ENCODE results near the gene AIDA. TPM values are rescaled to one million over a fixed set of nuclear protein-coding genes. Genes with fewer than 3 reads are reported as not detected.

The AIDA gene
- total and polyA plus RNA-seq, 2 donors (not counting 1 experiment from before 2014, with no cell fraction given) = 41.7 to 77.7 TPM

- ATAC-seq (ENCODE audit: low read depth) (no peak), DNase-seq (no peak)
- no CpG with 5 or more reads among the region's 1 CpG for WGBS (ENCODE audit: insufficient coverage)
- intact Hi-C loops (cut with micrococcal nuclease) = no loop called here
- peaks cover 38% of the 10 kb centered on the region for H3K4me1 Mint-ChIP-seq
- no peak overlapping the region for H3K4me3 Mint-ChIP-seq
- H3K4me1 ChIP-seq (ENCODE audit: control insufficient read depth in 2 of 2, insufficient read depth in 2 of 2, low read length in 2 of 2) = peaks cover 16 to 20% of the 10 kb centered on the region in 2 donors
- no peak overlapping the region for H3K9ac ChIP-seq (ENCODE audit: low read length)
- peaks cover 15% of the 10 kb centered on the region for H3K79me2 ChIP-seq (ENCODE audit: control insufficient read depth, insufficient read depth, low read length)
- peak overlapping the region; percentile 48 for H3K27ac Mint-ChIP-seq
- no peak overlapping the region for H2AFZ ChIP-seq (ENCODE audit: insufficient read depth, low read depth, low read length, poor library complexity, severe bottlenecking)
- no peaks in the 10 kb centered on the region for H3K27me3 Mint-ChIP-seq
- no peaks in the 10 kb centered on the region for H3K9me3 Mint-ChIP-seq (ENCODE audit: insufficient read depth)
- H4K20me1 ChIP-seq (ENCODE audit: control insufficient read depth, insufficient read depth, low read length, poor library complexity, severe bottlenecking) = no peaks in the 10 kb centered on the region
- ChIA-PET CTCF (interaction anchor here (1.2 to 2.9 kb wide), 2 partner anchors 429 to 437 kb away, joined by 5 to 17 read pairs; no protein-coding TSS in a partner anchor), POLR2A (no interaction called here)
- peak overlapping the region in 1 of 2 donors; percentile 95 for H3K27ac ChIP-seq (ENCODE audit: low read length in 2 of 2)
- no peak overlapping the region for H3K4me2 ChIP-seq (replicated peaks; ENCODE audit: low read depth, low read length, poor library complexity, severe bottlenecking)
- H3K36me3 ChIP-seq (replicated peaks in 1 of 2; ENCODE audit: control extremely low read depth in 1 of 2, control insufficient read depth in 1 of 2, extremely low read depth in 1 of 2, insufficient read depth in 2 of 2, low read length in 1 of 2) = peaks cover 8 to 86% of the 10 kb centered on the region in 2 experiments
- TF ChIP-seq EZH2 (IDR thresholded peaks at IDR 0.05; ENCODE audit: borderline replicate concordance, insufficient read depth, low read depth, low read length, poor library complexity, severe bottlenecking) (no peak), CTCF (IDR thresholded peaks at IDR 0.05) (no peak)
- no peaks in the 10 kb centered on the region for H3K9me3 ChIP-seq (ENCODE audit: control extremely low read depth in 1 of 3, control insufficient read depth in 2 of 3, insufficient read depth in 1 of 3, low read length in 2 of 3)
- no peak overlapping the region for H3K4me3 ChIP-seq (ENCODE audit: control extremely low read depth in 1 of 5, extremely low read depth in 1 of 5, insufficient read depth in 1 of 5, low read depth in 2 of 5, low read length in 4 of 5)
- H3K27me3 ChIP-seq (replicated peaks in 1 of 4; ENCODE audit: control extremely low read depth in 1 of 4, control insufficient read depth in 3 of 4, insufficient read depth in 4 of 4, low read length in 3 of 4) = no peaks in the 10 kb centered on the region
Measured at GRCh38 chr1:222652676-222653075, 59.6 kb downstream of the AIDA start.

GRCh38 chr1:222644636-222644980 lies 67.7 kb downstream of the AIDA start:
- Mint-ChIP-seq H3K27me3 (no peaks in the 10 kb centered on the region), H3K27ac (peak overlapping the region; percentile 91), H3K9me3 (ENCODE audit: insufficient read depth) (no peaks in the 10 kb centered on the region), H3K4me3 (peak overlapping the region; percentile 86), H3K4me1 (peaks cover 30% of the 10 kb centered on the region)
- no peaks in the 10 kb centered on the region for H3K9me3 ChIP-seq (ENCODE audit: control extremely low read depth in 1 of 3, control insufficient read depth in 2 of 3, insufficient read depth in 1 of 3, low read length in 2 of 3)
- H3K4me2 ChIP-seq (replicated peaks; ENCODE audit: low read depth, low read length, poor library complexity, severe bottlenecking) = peak overlapping the region; percentile 70
- DNase-seq (no peak), ATAC-seq (ENCODE audit: low read depth) (no peak)
- 8% methylated on average over 4 of the region's 5 CpGs for WGBS (ENCODE audit: insufficient coverage)
- peak overlapping the region; percentile 97 for H3K27ac ChIP-seq (ENCODE audit: low read length in 2 of 2)
- ChIA-PET POLR2A (interaction anchor here (0.7 to 1.6 kb wide), 7 partner anchors 10 to 179 kb away, joined by 3 to 12 read pairs (median 5); partner anchors contain the start of genes AIDA and BROX), CTCF (interaction anchor here (0.7 to 2.7 kb wide), 7 partner anchors 10 to 180 kb away, joined by 3 to 15 read pairs (median 3); partner anchors contain the start of genes AIDA and BROX)
- no peaks in the 10 kb centered on the region for H3K27me3 ChIP-seq (replicated peaks in 1 of 4; ENCODE audit: control extremely low read depth in 1 of 4, control insufficient read depth in 3 of 4, insufficient read depth in 4 of 4, low read length in 3 of 4)
- no peaks in the 10 kb centered on the region for H4K20me1 ChIP-seq (ENCODE audit: control insufficient read depth, insufficient read depth, low read length, poor library complexity, severe bottlenecking)
- H2AFZ ChIP-seq (ENCODE audit: insufficient read depth, low read depth, low read length, poor library complexity, severe bottlenecking) = peak overlapping the region; percentile 82
- peak overlapping the region; percentile 71 to 98 (median 95) for H3K4me3 ChIP-seq (ENCODE audit: control extremely low read depth in 1 of 5, extremely low read depth in 1 of 5, insufficient read depth in 1 of 5, low read depth in 2 of 5, low read length in 4 of 5)
- H3K36me3 ChIP-seq (replicated peaks in 1 of 2; ENCODE audit: control extremely low read depth in 1 of 2, control insufficient read depth in 1 of 2, extremely low read depth in 1 of 2, insufficient read depth in 2 of 2, low read length in 1 of 2) = peaks cover 1 to 24% of the 10 kb centered on the region in 2 experiments
- H3K9ac ChIP-seq (ENCODE audit: low read length) = peak overlapping the region; percentile 93
- TF ChIP-seq CTCF (IDR thresholded peaks at IDR 0.05) (no peak), EZH2 (IDR thresholded peaks at IDR 0.05; ENCODE audit: borderline replicate concordance, insufficient read depth, low read depth, low read length, poor library complexity, severe bottlenecking) (no peak)
- peaks cover 13 to 15% of the 10 kb centered on the region in 2 donors for H3K4me1 ChIP-seq (ENCODE audit: control insufficient read depth in 2 of 2, insufficient read depth in 2 of 2, low read length in 2 of 2)
- peaks cover 35% of the 10 kb centered on the region for H3K79me2 ChIP-seq (ENCODE audit: control insufficient read depth, insufficient read depth, low read length)
- intact Hi-C loops (cut with micrococcal nuclease) = loop anchor here (1.0 to 5.0 kb wide), 6 partner anchors 11 to 478 kb away; no protein-coding TSS in a partner anchor
